Hepatic stellate cell (primary cell): ENCODE results near the gene PTCRA.
"Not testable (repeated sequence)": the region's sequence is repeated elsewhere in the genome, so short reads cannot be mapped to it uniquely, and the experiment has no call there.

ENCODE experiments used
- DNase-seq: peaks from one replicate; pipeline ENCODE4 v3.0.0; 2011; ENCODE audit warnings: low spot score

The PTCRA gene

DNA sequence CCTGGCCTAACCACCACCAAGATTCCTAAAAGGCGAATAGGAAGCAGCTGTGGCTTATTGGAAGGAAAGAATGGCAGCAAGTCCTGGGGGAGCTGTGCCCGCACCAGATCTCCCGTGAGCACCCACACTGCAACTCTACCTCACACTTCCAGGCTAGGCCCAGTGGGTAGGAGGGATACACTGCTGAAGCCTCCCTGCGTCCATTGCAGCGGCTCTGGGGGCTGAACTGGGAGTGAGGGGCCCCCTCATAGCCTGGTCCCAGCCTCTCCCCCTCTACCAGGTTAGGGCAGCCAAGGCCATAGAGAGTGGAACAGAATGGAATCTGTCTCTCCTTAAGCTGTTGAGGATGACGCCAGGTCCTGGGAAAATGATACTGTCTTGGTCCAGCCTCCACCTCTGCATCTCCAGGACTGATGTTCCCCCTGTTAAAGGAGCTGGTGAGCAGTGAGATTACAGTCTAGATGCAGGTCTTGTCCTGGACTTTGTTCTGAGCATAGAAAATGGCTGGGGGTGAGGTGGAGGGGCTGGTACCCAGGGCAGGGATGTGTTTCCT, 24.7 kb downstream of the PTCRA start:
- no peak for DNase-seq

- not testable (repeated sequence) for DNase-seq
These were observed 25.5 kb downstream of the PTCRA start for GRCh38 chr6:42941356-42941755.

DNA sequence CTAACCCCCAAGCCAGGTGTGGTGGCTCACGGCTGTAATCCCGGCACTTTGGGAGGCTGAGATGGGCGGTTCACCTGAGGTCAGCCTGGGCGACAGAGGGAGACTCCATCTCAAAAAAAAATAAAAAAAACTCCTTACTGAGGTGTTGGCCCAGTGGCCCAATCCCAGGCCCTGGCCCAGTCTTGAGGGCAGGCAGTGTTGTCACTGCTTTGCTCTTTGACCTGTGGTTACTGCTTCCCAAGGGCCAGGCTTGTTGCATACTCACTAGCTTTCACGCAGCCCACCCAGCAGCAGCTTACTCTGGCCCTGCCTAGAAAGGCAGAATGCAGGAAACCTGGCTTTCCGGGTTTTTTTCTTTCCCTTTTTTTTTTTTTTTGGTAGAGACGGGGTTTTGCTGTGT, 26.6 kb downstream of the PTCRA start:
- DNase-seq = no peak

GRCh38 chr6:42947950-42948349, 32.1 kb downstream of the PTCRA start:
- no peak for DNase-seq

GRCh38 chr6:42952389-42952788, 36.5 kb downstream of the PTCRA start:
- no peak for DNase-seq

DNA sequence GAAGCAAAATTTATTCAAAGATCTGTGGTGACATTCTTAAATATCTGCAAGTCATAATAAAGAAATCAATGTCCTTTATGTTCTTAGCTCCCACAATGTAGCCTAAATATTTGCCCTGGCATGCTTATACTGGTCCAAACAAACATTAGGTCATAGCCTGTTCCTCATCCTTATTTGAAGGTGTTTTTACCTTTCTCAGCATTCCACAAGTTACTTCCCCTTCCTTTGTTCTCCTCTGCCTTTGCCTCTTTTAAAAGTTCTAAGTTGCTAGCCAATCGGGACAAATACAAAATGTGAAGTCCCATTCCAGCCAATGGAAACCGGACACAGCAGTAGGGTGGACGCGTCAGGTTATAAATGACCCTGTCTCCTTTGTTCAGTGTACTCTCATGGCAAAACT, 38.6 kb downstream of the PTCRA start:
- not testable (repeated sequence) for DNase-seq

DNA sequence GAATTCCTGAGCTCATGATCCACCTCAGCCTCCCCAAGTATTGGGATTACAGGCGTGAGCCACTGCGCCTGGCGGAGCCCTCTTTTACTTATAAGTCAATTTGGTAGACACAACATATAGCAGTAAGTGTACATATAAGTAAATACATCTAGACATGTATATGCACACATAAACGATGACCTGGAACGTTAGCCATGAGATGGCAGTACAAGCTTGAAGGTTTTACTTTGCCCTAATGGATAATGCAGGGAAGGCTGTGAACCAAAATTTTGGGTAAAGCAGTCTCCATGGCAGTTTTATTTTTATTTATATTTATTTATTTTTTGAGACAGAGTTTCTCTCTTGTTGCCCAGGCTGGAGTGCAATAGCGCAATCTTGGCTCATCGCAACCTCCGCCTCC, 42.3 kb downstream of the PTCRA start:
- DNase-seq = no peak

GRCh38 chr6:42959917-42960242, 44.0 kb downstream of the PTCRA start:
- DNase-seq = no peak

GRCh38 chr6:42960243-42961019, 44.6 kb downstream of the PTCRA start, which contains the start of gene GNMT:
Gene GNMT (plus strand): TSS chr6:42960754. CDS start chr6:42960768, 14 bp downstream.
- DNase-seq = peak; percentile 58

DNA sequence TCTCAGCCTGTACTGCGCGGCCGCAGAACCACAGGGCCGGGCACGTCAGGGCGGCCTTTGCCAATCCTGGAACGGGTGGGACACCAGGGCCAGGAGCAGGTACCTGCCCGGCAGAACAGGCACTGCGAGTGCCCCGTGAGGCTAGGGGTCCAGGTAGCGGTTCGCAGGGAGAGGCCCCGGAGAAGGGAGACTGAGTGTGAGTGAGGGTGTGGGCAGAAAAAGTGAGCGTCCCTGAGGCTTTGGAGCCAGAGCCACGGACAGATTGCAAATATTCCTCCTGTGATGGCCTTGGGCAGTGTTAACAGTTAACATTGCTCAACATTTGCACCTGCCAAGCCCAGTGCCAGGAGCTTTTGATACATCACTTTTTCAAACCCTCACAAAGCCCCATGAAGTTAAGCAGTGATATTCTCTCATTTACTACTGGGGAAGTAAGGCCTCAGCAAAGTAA, 45.2 kb downstream of the PTCRA start:
- DNase-seq = no peak

DNA sequence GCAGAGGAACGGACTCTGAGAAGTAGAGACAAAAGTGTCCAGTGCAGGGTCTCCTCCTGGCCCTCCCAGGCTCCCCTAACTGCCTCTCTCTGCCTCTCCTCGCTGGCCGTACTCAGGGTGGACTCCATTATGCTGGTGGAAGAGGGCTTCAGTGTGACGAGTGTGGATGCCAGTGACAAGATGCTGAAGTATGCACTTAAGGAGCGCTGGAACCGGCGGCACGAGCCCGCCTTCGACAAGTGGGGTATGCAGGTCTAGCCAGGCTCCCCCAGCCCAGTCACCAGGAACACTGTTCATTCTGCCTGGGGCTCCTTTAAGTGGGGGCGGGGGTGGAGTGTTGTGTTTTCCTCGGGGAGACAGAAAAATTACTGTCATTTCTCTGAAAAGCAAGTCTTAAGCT, 46.2 kb downstream of the PTCRA start:
- no peak for DNase-seq

DNA sequence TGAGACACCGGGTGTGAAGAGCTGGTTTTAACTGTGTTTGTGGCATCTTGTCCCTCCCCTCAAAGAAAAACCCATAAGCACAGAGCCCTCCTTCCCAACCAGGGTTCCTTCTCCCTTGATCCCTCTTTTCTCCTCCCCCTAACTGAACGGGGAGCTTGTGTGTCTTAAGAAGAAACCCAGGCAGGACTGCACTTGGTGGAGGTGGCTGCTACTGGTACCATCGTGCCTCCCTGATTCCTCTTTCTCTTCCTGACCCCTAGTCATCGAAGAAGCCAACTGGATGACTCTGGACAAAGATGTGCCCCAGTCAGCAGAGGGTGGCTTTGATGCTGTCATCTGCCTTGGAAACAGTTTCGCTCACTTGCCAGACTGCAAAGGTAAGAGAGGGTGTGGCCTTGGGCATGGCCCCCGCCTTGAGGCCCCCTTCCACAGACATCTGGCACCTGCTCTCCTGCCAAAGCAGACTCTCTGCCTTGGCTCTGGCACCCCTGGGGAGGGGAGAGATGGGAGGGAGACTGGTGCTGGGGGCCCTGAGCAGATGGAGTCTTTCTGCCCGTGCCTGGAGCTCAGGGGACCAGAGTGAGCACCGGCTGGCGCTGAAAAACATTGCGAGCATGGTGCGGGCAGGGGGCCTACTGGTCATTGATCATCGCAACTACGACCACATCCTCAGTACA, 46.8 kb downstream of the PTCRA start:
- DNase-seq = no peak

GRCh38 chr6:42963179-42963854, 47.5 kb downstream of the PTCRA start:
- no peak for DNase-seq

DNA sequence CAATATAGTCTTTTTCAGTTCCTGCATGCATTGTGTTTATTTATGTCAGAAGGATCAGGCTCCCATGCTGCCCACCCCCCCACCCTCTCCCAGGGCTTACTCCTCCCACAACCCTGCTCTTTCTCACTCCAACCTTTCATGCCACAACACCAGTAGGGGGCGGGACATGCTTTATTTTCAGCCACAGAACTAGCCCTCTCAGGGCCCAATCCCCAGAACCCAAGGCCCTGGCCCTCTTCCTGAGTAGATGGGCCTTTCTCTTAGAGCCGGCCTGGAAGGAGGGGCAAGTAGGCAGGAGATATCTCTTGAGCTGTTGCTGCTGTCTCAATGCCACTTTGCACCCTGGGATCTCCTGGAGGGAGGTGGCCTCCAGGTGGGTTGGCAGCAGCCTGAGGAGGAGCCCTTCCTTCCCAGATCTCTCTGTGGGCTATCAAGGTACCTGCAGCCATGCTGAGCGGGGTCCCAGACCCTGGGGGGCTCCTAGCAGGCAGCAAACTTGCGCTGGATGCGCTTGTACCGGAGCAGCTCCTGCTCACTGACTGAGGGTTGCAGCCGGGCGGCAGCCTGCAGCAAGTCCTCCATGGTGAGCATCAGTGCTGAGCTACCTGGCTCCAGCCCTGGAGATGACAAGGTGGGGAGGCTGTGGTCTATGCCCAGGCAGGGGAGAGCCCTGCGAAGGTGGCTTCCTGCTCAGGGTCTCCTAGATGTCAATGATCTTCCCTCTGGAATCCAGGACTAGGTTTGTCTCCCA, 48.2 kb downstream of the PTCRA start:
- DNase-seq = peak; percentile 60

DNA sequence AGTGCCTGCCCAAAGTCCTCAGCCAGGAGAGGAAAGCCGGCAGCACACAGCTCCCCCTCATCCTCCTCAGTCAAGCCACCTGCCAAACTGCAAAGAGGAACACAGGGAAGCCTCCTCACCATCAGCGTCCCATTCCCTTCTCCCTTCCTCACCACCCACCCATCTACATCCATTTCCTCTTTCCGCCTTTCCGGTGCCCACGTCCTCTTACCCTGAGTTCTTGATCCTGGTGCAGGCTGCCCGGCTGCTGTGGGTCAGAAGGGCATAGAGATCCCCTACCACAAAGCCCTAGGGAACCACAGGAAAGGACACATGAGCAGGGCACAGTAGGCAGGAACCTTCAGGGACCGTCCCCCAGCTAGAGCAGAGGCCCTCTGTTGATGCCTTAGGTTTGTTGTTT, 50.7 kb downstream of the PTCRA start:
- DNase-seq = no peak

GRCh38 chr6:42967228-42967627, 51.4 kb downstream of the PTCRA start:
- DNase-seq = no peak

DNA sequence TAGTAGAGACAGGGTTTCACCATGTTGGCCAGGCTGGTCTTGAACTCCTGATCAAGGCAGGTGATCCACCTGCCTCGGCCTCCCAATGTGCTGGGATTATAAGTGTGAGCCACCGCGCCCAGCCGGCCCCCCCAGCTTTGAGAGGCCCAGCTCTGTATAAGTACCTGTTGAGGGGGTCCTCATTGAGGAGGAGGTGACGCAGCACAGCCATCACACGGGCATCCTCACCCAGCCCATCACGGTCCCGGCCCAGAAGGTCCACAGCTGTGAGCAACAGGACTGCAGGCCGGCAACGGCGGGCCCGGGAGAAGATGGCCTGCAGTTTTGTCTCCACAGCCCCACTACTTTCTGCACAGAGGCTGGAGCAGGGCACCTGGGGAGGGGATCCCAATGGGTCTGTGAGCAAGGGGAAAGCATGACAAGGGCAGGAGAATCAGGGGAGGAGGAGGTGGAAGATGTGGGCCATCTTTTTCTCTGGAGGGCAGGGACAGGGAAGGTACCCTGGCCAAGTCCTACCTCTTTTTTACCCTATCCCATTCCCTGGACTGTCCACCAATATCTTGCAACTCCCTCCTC, 52.4 kb downstream of the PTCRA start:
- no peak for DNase-seq

GRCh38 chr6:42968783-42969182, 52.9 kb downstream of the PTCRA start:
- DNase-seq = no peak

DNA sequence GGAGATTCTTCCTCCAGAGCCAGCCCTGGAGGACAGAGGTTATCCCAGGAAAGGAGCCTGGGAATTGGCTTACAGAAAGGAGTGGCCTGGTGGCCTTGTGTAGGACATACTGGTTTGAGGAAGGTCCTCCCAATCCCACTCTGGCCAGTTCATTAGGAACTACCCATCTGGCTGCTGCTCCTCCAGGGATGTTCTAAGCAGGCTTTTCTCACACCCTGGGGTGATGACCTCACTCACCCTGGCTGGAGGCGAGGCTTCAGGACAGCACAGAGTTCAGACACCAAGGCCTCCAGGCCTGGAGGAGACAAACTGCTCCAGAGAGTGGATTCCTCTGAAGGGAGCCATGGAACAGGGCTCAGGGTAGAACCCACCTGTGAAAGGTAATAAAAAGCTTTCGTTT, 53.6 kb downstream of the PTCRA start:
- no peak for DNase-seq

GRCh38 chr6:42969934-42970333, 54.1 kb downstream of the PTCRA start:
- DNase-seq = no peak

- DNase-seq = peak; percentile 37
These were observed 55.2 kb downstream of the PTCRA start for GRCh38 chr6:42970871-42971612.
